SK-N-SH (cell line): ENCODE data around the gene RGR.

ENCODE experiments used
- JUND ChIP-seq: IDR thresholded peaks from 2 replicates; pipeline ENCODE4 v1.4.0; 2012
- MXI1 ChIP-seq: IDR thresholded peaks from 2 replicates; pipeline ENCODE4 v1.6.1; 2012; ENCODE audit warnings: mild to moderate bottlenecking, low read depth, low read length, improper control_type of control experiment
- NFIC ChIP-seq: IDR thresholded peaks from 2 replicates; pipeline ENCODE4 v1.4.0; 2012; ENCODE audit warnings: borderline replicate concordance
- RXRA ChIP-seq: IDR thresholded peaks from 2 replicates; pipeline ENCODE4 v1.4.0; 2012; ENCODE audit warnings: low read depth, mild to moderate bottlenecking, borderline replicate concordance
- SIN3A ChIP-seq: IDR thresholded peaks from 2 replicates; pipeline ENCODE4 v1.6.1; 2012; ENCODE audit warnings: low read depth, mild to moderate bottlenecking, low read length, moderate library complexity, borderline replicate concordance
- SMC3 ChIP-seq: IDR thresholded peaks from 2 replicates; pipeline ENCODE4 v1.6.1; 2012; ENCODE audit warnings: low read depth, low read length, improper control_type of control experiment
- YY1 ChIP-seq: IDR thresholded peaks from 2 replicates; pipeline ENCODE4 v1.4.0; 2012; ENCODE audit warnings: low read depth, mild to moderate bottlenecking
- TF ChIP-seq, protein P1 (sequence below): IDR thresholded peaks from 2 replicates; pipeline ENCODE4 v1.4.0; 2012; ENCODE audit warnings: low read depth
- TF ChIP-seq, protein P2 (sequence below): fragments of 200-600 bp; sonication (generic); IDR thresholded peaks from 2 replicates; pipeline ENCODE4 v1.6.1; 2017; ENCODE audit warnings: antibody characterized with exemption, mild to moderate bottlenecking, moderate library complexity
- TF ChIP-seq, protein P3 (sequence below): IDR thresholded peaks from 2 replicates; pipeline ENCODE4 v1.6.1; 2012; ENCODE audit warnings: mild to moderate bottlenecking, low read depth, low read length, moderate library complexity

DNA sequence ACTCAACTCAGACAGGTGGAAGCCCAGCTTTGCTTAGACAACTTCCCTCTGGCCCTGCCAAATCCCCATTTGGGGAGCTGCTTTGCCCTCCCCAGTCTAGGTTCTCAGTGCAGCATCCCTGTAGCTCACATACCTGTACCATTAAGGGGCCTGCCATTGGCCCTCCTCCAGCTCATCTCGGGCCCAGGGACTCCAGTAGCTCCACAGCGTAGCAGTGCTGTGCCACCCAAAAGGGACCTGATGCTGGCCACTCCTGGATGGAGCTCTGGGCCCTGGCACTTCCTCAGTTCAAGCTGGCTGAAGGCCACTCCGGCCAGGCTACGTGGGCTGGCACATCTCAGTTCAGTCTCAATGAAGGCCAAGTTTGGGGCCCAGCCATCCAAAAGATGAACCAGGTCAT is 10.9 kb upstream of the RGR start:
- no peak for TF ChIP-seq NFIC
- TF ChIP-seq, protein P1, sequence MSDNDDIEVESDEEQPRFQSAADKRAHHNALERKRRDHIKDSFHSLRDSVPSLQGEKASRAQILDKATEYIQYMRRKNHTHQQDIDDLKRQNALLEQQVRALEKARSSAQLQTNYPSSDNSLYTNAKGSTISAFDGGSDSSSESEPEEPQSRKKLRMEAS: no peak
- TF ChIP-seq, protein P2, sequence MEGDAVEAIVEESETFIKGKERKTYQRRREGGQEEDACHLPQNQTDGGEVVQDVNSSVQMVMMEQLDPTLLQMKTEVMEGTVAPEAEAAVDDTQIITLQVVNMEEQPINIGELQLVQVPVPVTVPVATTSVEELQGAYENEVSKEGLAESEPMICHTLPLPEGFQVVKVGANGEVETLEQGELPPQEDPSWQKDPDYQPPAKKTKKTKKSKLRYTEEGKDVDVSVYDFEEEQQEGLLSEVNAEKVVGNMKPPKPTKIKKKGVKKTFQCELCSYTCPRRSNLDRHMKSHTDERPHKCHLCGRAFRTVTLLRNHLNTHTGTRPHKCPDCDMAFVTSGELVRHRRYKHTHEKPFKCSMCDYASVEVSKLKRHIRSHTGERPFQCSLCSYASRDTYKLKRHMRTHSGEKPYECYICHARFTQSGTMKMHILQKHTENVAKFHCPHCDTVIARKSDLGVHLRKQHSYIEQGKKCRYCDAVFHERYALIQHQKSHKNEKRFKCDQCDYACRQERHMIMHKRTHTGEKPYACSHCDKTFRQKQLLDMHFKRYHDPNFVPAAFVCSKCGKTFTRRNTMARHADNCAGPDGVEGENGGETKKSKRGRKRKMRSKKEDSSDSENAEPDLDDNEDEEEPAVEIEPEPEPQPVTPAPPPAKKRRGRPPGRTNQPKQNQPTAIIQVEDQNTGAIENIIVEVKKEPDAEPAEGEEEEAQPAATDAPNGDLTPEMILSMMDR: no peak
- TF ChIP-seq SIN3A: no peak
- no peak for TF ChIP-seq JUND
- TF ChIP-seq YY1: no peak
- TF ChIP-seq, protein P3, sequence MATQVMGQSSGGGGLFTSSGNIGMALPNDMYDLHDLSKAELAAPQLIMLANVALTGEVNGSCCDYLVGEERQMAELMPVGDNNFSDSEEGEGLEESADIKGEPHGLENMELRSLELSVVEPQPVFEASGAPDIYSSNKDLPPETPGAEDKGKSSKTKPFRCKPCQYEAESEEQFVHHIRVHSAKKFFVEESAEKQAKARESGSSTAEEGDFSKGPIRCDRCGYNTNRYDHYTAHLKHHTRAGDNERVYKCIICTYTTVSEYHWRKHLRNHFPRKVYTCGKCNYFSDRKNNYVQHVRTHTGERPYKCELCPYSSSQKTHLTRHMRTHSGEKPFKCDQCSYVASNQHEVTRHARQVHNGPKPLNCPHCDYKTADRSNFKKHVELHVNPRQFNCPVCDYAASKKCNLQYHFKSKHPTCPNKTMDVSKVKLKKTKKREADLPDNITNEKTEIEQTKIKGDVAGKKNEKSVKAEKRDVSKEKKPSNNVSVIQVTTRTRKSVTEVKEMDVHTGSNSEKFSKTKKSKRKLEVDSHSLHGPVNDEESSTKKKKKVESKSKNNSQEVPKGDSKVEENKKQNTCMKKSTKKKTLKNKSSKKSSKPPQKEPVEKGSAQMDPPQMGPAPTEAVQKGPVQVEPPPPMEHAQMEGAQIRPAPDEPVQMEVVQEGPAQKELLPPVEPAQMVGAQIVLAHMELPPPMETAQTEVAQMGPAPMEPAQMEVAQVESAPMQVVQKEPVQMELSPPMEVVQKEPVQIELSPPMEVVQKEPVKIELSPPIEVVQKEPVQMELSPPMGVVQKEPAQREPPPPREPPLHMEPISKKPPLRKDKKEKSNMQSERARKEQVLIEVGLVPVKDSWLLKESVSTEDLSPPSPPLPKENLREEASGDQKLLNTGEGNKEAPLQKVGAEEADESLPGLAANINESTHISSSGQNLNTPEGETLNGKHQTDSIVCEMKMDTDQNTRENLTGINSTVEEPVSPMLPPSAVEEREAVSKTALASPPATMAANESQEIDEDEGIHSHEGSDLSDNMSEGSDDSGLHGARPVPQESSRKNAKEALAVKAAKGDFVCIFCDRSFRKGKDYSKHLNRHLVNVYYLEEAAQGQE: no peak
- TF ChIP-seq SMC3: no peak
- no peak for TF ChIP-seq RXRA
- TF ChIP-seq MXI1: no peak
